ENCODE data around the gene SP4.

SP4 gene

DNA sequence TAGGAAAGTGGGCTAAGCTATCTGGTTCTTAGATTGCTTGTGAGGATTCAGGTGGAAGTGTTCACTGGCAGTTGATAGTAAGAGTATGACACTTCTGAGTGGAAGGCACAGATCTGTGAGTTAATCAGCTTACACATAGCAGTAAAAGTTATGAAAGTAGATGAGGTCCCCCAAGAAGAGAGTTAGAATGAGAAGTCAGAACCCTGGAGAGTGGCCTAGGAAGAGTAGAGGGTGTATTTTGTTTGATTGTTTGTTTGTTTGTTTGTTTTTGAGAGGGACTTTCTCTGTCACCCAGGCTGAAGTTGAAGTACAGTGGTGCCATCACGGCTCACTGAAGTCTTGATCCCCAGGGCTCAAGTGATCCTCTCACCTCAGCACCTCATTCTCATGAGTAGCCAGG is 44.1 kb downstream of the SP4 start:
- TF ChIP-seq, protein P1, sequence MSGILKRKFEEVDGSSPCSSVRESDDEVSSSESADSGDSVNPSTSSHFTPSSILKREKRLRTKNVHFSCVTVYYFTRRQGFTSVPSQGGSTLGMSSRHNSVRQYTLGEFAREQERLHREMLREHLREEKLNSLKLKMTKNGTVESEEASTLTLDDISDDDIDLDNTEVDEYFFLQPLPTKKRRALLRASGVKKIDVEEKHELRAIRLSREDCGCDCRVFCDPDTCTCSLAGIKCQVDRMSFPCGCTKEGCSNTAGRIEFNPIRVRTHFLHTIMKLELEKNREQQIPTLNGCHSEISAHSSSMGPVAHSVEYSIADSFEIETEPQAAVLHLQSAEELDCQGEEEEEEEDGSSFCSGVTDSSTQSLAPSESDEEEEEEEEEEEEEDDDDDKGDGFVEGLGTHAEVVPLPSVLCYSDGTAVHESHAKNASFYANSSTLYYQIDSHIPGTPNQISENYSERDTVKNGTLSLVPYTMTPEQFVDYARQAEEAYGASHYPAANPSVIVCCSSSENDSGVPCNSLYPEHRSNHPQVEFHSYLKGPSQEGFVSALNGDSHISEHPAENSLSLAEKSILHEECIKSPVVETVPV (CRISPR knock-in tag; IDR thresholded peaks at IDR 0.05): no peak
- TF ChIP-seq ZNF565 (CRISPR knock-in tag; conservative IDR thresholded peaks at IDR 0.05; ENCODE audit: low read depth): no peak
- no peak for ATAC-seq

DNA sequence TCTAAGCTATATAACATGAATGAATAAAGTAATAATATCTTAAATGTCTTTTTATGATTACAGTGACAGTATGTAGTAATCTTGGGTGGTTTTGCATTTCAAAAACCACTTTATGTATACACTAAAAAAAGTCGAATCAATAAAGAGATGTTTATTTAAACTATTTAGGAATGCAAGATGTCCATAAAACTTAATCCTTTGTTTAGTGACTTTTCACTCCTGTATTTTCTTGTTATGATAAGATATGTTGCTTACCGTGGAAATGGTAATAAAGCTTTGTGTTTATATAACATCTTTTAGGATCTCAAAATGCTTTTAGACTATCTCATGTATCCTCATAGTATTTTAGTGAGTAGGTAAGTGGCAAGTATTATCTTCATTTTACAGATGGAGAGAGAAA is 48.5 kb downstream of the SP4 start:
- TF ChIP-seq, protein P1 (CRISPR knock-in tag; IDR thresholded peaks at IDR 0.05): no peak
- TF ChIP-seq PPARA (CRISPR knock-in tag; IDR thresholded peaks at IDR 0.05; ENCODE audit: borderline replicate concordance) (no peak), TCF4 (CRISPR knock-in tag; IDR thresholded peaks at IDR 0.05; ENCODE audit: borderline replicate concordance) (no peak), ZFP30 (CRISPR knock-in tag; IDR thresholded peaks at IDR 0.05) (no peak), GLIS3 (CRISPR knock-in tag; IDR thresholded peaks at IDR 0.05) (no peak), SNAI2 (CRISPR knock-in tag; IDR thresholded peaks at IDR 0.05) (no peak), ESRRG (CRISPR knock-in tag; IDR thresholded peaks at IDR 0.05) (no peak), RARB (CRISPR knock-in tag; IDR thresholded peaks at IDR 0.05) (no peak), ZC3H10 (CRISPR knock-in tag; IDR thresholded peaks at IDR 0.05) (no peak), ZFP3 (CRISPR knock-in tag; IDR thresholded peaks at IDR 0.05) (no peak), TOX (CRISPR knock-in tag; IDR thresholded peaks at IDR 0.05; ENCODE audit: borderline replicate concordance) (no peak), ZNF70 (CRISPR knock-in tag; IDR thresholded peaks at IDR 0.05) (no peak), ISL1 (CRISPR knock-in tag; IDR thresholded peaks at IDR 0.05) (no peak), ZNF565 (CRISPR knock-in tag; conservative IDR thresholded peaks at IDR 0.05; ENCODE audit: low read depth) (no peak), OSR1 (CRISPR knock-in tag; IDR thresholded peaks at IDR 0.05) (no peak)
- TF ChIP-seq, protein P2, sequence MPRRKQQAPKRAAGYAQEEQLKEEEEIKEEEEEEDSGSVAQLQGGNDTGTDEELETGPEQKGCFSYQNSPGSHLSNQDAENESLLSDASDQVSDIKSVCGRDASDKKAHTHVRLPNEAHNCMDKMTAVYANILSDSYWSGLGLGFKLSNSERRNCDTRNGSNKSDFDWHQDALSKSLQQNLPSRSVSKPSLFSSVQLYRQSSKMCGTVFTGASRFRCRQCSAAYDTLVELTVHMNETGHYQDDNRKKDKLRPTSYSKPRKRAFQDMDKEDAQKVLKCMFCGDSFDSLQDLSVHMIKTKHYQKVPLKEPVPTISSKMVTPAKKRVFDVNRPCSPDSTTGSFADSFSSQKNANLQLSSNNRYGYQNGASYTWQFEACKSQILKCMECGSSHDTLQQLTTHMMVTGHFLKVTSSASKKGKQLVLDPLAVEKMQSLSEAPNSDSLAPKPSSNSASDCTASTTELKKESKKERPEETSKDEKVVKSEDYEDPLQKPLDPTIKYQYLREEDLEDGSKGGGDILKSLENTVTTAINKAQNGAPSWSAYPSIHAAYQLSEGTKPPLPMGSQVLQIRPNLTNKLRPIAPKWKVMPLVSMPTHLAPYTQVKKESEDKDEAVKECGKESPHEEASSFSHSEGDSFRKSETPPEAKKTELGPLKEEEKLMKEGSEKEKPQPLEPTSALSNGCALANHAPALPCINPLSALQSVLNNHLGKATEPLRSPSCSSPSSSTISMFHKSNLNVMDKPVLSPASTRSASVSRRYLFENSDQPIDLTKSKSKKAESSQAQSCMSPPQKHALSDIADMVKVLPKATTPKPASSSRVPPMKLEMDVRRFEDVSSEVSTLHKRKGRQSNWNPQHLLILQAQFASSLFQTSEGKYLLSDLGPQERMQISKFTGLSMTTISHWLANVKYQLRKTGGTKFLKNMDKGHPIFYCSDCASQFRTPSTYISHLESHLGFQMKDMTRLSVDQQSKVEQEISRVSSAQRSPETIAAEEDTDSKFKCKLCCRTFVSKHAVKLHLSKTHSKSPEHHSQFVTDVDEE (CRISPR knock-in tag; IDR thresholded peaks at IDR 0.05): no peak
- TF ChIP-seq, protein P3, sequence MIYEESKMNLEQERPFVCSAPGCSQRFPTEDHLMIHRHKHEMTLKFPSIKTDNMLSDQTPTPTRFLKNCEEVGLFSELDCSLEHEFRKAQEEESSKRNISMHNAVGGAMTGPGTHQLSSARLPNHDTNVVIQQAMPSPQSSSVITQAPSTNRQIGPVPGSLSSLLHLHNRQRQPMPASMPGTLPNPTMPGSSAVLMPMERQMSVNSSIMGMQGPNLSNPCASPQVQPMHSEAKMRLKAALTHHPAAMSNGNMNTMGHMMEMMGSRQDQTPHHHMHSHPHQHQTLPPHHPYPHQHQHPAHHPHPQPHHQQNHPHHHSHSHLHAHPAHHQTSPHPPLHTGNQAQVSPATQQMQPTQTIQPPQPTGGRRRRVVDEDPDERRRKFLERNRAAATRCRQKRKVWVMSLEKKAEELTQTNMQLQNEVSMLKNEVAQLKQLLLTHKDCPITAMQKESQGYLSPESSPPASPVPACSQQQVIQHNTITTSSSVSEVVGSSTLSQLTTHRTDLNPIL (CRISPR knock-in tag; IDR thresholded peaks at IDR 0.05; ENCODE audit: low read depth): no peak
- TF ChIP-seq, protein P4, sequence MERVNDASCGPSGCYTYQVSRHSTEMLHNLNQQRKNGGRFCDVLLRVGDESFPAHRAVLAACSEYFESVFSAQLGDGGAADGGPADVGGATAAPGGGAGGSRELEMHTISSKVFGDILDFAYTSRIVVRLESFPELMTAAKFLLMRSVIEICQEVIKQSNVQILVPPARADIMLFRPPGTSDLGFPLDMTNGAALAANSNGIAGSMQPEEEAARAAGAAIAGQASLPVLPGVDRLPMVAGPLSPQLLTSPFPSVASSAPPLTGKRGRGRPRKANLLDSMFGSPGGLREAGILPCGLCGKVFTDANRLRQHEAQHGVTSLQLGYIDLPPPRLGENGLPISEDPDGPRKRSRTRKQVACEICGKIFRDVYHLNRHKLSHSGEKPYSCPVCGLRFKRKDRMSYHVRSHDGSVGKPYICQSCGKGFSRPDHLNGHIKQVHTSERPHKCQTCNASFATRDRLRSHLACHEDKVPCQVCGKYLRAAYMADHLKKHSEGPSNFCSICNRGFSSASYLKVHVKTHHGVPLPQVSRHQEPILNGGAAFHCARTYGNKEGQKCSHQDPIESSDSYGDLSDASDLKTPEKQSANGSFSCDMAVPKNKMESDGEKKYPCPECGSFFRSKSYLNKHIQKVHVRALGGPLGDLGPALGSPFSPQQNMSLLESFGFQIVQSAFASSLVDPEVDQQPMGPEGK (CRISPR knock-in tag; IDR thresholded peaks at IDR 0.05; ENCODE audit: borderline replicate concordance): no peak
- ATAC-seq: no peak

DNA sequence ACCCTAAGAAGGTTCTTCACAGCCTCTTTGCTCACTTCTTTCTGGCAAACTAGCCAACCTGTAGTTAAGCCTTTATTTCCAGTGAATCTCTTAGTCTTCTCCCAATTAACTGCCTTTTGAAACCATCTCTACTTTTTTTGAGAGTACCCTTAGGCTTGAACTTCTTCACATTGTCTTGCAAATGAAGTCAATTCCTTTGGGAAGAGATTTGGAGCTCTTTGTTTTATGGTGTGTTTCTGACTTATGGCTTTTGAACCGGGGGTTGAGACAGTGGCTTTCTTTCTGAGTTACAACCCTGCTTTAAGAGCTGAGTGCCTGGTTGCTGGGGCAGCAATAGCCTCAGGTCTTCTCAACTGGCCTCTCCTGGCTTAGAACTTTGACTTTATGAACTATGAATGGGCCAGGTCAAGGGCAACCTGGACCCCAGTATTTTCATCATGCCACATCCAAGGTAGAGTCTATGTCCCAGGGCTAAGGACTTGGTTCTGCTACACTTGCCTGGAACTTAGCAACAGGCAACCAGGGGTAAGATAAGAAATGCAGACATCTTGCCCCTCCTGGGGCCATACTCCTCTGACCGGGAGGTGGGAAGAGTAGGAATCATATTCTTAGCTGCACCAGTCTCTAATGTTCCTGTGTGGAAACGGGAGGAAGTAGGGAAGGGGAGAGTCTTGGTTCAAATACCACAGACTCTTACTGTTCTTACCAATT is 53.0 kb downstream of the SP4 start:
- no peak for ATAC-seq
- TF ChIP-seq ZNF8 (CRISPR knock-in tag; IDR thresholded peaks at IDR 0.05) (no peak), SNAI2 (CRISPR knock-in tag; IDR thresholded peaks at IDR 0.05) (no peak), PPARA (CRISPR knock-in tag; IDR thresholded peaks at IDR 0.05; ENCODE audit: borderline replicate concordance) (no peak), ZC3H10 (CRISPR knock-in tag; IDR thresholded peaks at IDR 0.05) (no peak), TCF4 (CRISPR knock-in tag; IDR thresholded peaks at IDR 0.05; ENCODE audit: borderline replicate concordance) (no peak), RARB (CRISPR knock-in tag; IDR thresholded peaks at IDR 0.05) (no peak), ESRRG (CRISPR knock-in tag; IDR thresholded peaks at IDR 0.05) (no peak), TOX (CRISPR knock-in tag; IDR thresholded peaks at IDR 0.05; ENCODE audit: borderline replicate concordance) (no peak), ZNF565 (CRISPR knock-in tag; conservative IDR thresholded peaks at IDR 0.05; ENCODE audit: low read depth) (no peak), ZFP30 (CRISPR knock-in tag; IDR thresholded peaks at IDR 0.05) (no peak)
- TF ChIP-seq, protein P5, sequence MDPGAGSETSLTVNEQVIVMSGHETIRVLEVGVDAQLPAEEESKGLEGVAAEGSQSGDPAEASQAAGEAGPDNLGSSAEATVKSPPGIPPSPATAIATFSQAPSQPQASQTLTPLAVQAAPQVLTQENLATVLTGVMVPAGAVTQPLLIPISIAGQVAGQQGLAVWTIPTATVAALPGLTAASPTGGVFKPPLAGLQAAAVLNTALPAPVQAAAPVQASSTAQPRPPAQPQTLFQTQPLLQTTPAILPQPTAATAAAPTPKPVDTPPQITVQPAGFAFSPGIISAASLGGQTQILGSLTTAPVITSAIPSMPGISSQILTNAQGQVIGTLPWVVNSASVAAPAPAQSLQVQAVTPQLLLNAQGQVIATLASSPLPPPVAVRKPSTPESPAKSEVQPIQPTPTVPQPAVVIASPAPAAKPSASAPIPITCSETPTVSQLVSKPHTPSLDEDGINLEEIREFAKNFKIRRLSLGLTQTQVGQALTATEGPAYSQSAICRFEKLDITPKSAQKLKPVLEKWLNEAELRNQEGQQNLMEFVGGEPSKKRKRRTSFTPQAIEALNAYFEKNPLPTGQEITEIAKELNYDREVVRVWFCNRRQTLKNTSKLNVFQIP (CRISPR knock-in tag; IDR thresholded peaks at IDR 0.05; ENCODE audit: borderline replicate concordance, low read depth): no peak
- TF ChIP-seq, protein P4 (CRISPR knock-in tag; IDR thresholded peaks at IDR 0.05; ENCODE audit: borderline replicate concordance): no peak
- TF ChIP-seq, protein P2 (CRISPR knock-in tag; IDR thresholded peaks at IDR 0.05): no peak

Measured in SK-N-SH treated with all-trans-retinoic acid at 6 μM for 48 hours (cell line).